KMS-11 (cell line): ENCODE data around the gene TBC1D2B.
"Not testable (repeated sequence)": the region's sequence is repeated elsewhere in the genome, so short reads cannot be mapped to it uniquely, and the experiment has no call there.

ENCODE experiments used
- H2AFZ ChIP-seq: fragments of 200-600 bp; sonication (generic); 2 replicates; pipeline ENCODE4 v1.6.1; 2016; ENCODE audit warnings: antibody characterized with exemption, mixed run types, low read depth
- H3K27ac ChIP-seq: fragments of 200-600 bp; sonication (generic); 2 replicates; pipeline ENCODE4 v1.6.1; 2016; ENCODE audit warnings: mild to moderate bottlenecking, mixed run types
- H3K27me3 ChIP-seq: fragments of 200-600 bp; sonication (generic); 2 replicates; pipeline ENCODE4 v1.6.1; 2017; ENCODE audit warnings: mild to moderate bottlenecking, low read depth, mixed run types, moderate library complexity; ENCODE audit not compliant: insufficient read depth
- H3K36me3 ChIP-seq: fragments of 200-600 bp; sonication (generic); 2 replicates; pipeline ENCODE4 v1.6.1; 2017; ENCODE audit warnings: mild to moderate bottlenecking, mixed run types; ENCODE audit not compliant: insufficient read depth
- H3K4me1 ChIP-seq: fragments of 200-600 bp; sonication (generic); 2 replicates; pipeline ENCODE4 v1.6.1; 2016; ENCODE audit warnings: mild to moderate bottlenecking, low read depth, mixed run types; ENCODE audit not compliant: poor library complexity, severe bottlenecking
- H3K4me2 ChIP-seq: fragments of 200-600 bp; sonication (generic); 2 replicates; pipeline ENCODE4 v1.7.0; 2016; ENCODE audit warnings: mild to moderate bottlenecking, mixed run types
- H3K4me3 ChIP-seq: fragments of 200-600 bp; sonication (generic); IDR thresholded peaks from 2 replicates; pipeline ENCODE4 v1.6.1; 2017; ENCODE audit warnings: low read depth, low read length, mixed read lengths; ENCODE audit not compliant: insufficient read depth
- H3K79me2 ChIP-seq: fragments of 200-600 bp; sonication (generic); 2 replicates; pipeline ENCODE4 v1.6.1; 2016; ENCODE audit warnings: low read depth, mixed run types; ENCODE audit not compliant: insufficient read depth
- H3K9ac ChIP-seq: fragments of 200-600 bp; sonication (generic); 2 replicates; pipeline ENCODE4 v1.6.1; 2016; ENCODE audit warnings: mild to moderate bottlenecking, mixed run types
- H4K20me1 ChIP-seq: fragments of 200-600 bp; sonication (generic); 2 replicates; pipeline ENCODE4 v1.6.1; 2016; ENCODE audit warnings: mild to moderate bottlenecking, mixed run types; ENCODE audit not compliant: insufficient read depth
- TF ChIP-seq, protein P1 (sequence below): fragments of 200-600 bp; sonication (generic); conservative IDR thresholded peaks from 2 replicates; pipeline ENCODE4 v1.6.1; 2017; ENCODE audit warnings: low read depth, mild to moderate bottlenecking, antibody characterized with exemption, low read length, moderate library complexity, mixed read lengths

The TBC1D2B gene

DNA sequence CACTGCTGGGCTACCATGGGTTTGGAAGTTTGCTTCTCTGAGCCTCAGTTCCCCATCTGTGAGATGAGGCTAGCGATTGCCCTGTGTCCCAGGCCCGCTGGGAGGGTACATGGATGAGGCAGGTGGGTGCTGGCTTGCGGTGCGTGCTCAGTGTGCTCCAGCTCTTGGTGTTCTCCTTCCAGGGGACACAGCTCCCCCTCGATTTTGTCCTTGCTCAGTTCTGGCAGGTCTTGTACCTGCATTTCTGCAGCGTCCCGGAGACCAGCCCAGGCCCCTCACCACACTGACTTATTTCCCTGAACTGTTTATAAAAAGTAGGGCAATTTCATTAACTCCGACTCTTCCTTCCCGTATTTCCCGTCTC is 95.4 kb downstream of the TBC1D2B start:
- Histone ChIP-seq H3K4me3 (no peak overlapping the region), H4K20me1 (no peaks in the 10 kb centered on the region), H3K27me3 (no peaks in the 10 kb centered on the region), H3K27ac (no peak overlapping the region), H3K4me2 (no peak overlapping the region), H3K9ac (no peak overlapping the region), H2AFZ (no peak overlapping the region), H3K79me2 (no peaks in the 10 kb centered on the region), H3K36me3 (no peaks in the 10 kb centered on the region), H3K4me1 (no peaks in the 10 kb centered on the region)
- TF ChIP-seq, protein P1, sequence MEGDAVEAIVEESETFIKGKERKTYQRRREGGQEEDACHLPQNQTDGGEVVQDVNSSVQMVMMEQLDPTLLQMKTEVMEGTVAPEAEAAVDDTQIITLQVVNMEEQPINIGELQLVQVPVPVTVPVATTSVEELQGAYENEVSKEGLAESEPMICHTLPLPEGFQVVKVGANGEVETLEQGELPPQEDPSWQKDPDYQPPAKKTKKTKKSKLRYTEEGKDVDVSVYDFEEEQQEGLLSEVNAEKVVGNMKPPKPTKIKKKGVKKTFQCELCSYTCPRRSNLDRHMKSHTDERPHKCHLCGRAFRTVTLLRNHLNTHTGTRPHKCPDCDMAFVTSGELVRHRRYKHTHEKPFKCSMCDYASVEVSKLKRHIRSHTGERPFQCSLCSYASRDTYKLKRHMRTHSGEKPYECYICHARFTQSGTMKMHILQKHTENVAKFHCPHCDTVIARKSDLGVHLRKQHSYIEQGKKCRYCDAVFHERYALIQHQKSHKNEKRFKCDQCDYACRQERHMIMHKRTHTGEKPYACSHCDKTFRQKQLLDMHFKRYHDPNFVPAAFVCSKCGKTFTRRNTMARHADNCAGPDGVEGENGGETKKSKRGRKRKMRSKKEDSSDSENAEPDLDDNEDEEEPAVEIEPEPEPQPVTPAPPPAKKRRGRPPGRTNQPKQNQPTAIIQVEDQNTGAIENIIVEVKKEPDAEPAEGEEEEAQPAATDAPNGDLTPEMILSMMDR = no peak

DNA sequence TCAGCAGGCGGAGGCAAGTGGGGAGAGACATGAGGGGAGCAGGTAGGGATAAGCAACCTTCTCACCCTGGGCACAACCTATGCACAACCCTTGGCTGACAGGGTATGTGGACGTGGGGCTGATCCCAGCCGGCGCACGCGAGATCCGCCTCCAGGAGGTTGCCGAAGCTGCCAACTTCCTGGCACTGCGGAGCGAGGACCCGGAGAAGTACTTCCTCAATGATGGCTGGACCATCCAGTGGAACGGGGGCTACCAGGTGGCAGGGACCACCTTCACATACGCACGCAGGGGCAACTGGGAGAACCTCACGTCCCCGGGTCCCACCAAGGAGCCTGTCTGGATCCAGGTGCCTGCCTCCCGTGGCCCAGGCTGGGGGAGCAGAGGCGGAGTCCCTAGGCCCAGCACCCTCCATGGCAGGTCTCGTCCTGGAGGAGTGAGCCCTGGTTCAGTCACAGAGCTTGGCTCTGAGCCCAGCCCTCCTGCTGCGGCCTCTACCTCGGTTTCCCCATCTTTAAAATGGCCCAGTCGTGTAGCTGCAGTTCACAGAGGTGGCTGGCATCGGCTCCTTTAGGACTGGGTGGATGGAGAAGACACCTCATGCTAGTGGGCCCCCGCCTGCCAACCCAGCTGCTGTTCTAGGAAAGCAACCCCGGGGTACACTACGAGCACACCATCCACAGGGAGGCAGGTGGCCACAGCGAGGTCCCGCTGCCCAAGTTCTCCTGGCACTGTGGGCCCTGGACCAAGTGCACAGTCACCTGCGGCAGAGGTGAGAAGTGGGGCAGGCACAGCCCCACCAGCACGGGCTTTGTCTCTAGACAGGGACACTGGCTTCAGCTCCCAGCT is 96.0 kb downstream of the TBC1D2B start:
- H3K27me3 ChIP-seq = no peaks in the 10 kb centered on the region
- no peak overlapping the region for H2AFZ ChIP-seq
- H3K36me3 ChIP-seq = no peaks in the 10 kb centered on the region
- no peak overlapping the region for H3K4me3 ChIP-seq
- H4K20me1 ChIP-seq = no peaks in the 10 kb centered on the region
- no peak overlapping the region for H3K27ac ChIP-seq
- no peak overlapping the region for H3K9ac ChIP-seq
- TF ChIP-seq, protein P1 = no peak
- no peak overlapping the region for H3K4me2 ChIP-seq
- H3K4me1 ChIP-seq = no peaks in the 10 kb centered on the region
- H3K79me2 ChIP-seq = no peaks in the 10 kb centered on the region

DNA sequence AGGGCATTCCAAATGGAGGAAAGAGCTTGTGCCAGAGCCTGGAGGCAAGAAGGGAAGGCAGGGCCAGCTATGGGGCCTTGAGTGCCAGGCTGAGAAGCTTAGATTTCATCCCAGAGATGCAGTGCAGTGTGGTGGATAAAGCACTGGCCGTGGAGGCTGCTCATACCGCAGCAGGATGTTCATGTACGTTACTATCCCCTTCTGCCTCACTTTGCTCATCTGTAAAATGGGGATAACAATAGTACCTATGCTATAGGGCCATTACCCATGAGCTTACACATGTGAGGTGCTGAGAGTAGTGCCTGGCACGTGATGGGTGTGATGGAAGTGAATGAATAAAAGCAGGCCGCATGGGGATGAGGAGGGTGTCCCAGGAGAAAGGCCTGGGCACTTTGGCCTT is 96.8 kb downstream of the TBC1D2B start:
- H2AFZ ChIP-seq, H4K20me1 ChIP-seq, H3K27ac ChIP-seq, H3K79me2 ChIP-seq, H3K4me3 ChIP-seq, H3K36me3 ChIP-seq, H3K9ac ChIP-seq, H3K4me2 ChIP-seq, H3K4me1 ChIP-seq, H3K27me3 ChIP-seq: not testable (repeated sequence)

DNA sequence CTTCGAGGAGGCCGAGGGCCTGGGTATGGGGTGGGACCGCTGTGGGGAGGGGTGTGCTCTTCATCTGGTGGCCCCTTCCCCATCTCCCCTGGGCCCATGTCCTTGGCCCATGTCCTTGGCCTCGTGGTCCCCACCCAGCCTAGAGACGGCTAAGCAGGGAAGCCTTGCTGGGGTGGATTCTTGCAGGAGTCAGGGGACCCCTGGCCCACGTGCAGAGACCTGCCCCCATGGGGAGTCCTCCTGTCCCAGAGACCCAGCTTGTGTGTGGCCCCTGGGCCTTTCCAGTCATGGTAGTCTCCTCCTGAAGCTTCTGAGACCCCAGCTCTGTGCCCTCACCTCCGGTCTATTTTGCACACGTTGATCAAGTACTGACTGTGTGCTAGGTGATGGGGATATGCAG is 97.4 kb downstream of the TBC1D2B start:
- no peaks in the 10 kb centered on the region for H3K4me1 ChIP-seq
- no peak overlapping the region for H3K4me2 ChIP-seq
- no peaks in the 10 kb centered on the region for H3K27me3 ChIP-seq
- no peak overlapping the region for H2AFZ ChIP-seq
- no peak overlapping the region for H3K4me3 ChIP-seq
- H3K27ac ChIP-seq = no peak overlapping the region
- H4K20me1 ChIP-seq = no peaks in the 10 kb centered on the region
- H3K79me2 ChIP-seq = no peaks in the 10 kb centered on the region
- TF ChIP-seq, protein P1 = no peak
- no peak overlapping the region for H3K9ac ChIP-seq
- no peaks in the 10 kb centered on the region for H3K36me3 ChIP-seq

DNA sequence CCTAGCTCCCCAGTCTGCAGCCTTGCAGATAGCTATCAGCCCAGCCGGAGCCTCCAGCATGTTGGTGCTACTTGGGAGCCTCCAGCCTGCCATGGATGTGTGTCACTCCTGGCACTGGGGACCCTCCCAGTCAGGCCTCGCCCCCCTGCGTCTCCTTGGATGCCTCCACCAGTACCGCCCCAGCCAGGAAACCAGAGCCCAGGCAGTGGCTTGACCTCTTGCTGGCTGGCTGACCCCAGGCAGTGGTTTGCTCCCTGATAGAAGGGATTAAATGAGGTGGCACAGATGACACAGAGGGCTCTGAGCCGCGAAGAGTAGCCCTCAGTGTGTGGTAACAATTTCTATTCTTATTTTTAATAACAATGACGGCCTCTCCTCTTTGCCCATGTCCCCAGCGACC is 98.4 kb downstream of the TBC1D2B start:
- H3K4me2 ChIP-seq, H3K36me3 ChIP-seq, H3K9ac ChIP-seq, H3K4me1 ChIP-seq, H3K79me2 ChIP-seq, H4K20me1 ChIP-seq, H3K27ac ChIP-seq, H3K27me3 ChIP-seq, H2AFZ ChIP-seq, H3K4me3 ChIP-seq: not testable (repeated sequence)

DNA sequence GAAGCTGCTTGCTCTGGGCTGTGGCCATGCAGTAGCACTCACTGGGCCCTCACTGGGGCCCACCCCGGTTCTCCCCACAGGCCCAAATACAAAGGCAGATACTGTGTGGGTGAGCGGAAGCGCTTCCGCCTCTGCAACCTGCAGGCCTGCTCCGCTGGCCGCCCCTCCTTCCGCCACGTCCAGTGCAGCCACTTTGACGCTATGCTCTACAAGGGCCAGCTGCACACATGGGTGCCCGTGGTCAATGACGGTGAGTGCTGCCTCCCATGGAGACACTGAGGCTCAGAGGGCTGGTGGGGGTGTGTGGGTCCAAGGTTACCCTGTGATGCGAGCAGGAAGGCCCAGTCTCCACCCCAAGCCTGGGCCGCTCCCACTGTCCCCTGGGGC is 98.8 kb downstream of the TBC1D2B start:
- H3K36me3 ChIP-seq, H2AFZ ChIP-seq, H3K4me1 ChIP-seq, H3K4me3 ChIP-seq, H3K79me2 ChIP-seq, H4K20me1 ChIP-seq, H3K9ac ChIP-seq, H3K27ac ChIP-seq, H3K4me2 ChIP-seq, H3K27me3 ChIP-seq: not testable (repeated sequence)

DNA sequence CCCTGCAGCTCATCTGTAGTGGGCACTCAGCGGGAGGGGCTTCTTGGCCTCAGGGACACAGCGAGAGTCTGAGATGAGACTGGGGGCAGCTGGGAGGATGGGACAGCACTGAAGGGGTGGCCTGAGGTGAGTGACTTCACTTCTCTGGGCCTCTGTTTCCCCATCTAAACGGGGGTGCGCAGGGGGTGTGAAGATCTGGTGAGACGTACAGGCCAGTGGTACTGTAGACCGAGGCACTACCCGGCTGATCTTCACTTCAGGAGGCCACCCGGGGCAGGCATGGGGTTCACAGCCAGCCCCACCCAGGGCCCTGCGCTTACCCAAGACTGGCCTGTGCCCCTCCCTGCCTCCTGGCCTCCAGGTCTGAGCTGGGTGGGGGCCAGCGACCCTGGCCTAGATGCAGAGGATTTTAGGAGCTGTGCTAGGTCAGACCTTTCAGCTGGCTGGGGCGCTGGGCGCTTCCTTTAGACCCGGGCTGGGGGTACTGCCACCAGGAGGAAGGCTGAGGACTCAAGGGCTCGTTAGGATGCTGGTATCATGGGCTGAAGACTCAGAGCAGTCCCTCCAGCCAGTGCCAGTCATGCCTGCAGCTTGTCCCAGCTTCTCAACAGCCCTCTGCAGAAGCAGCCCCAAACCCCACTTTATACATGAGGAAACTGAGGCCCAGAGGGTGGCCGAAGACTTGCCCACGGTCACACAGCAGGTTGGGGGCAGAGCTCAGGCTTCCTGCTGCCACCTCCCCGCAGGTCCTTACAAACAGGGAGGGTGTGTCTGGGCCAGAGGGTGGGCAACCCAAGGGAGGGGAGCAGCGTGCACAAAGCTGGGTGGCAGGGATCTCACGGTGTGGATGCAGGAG is 99.4 kb downstream of the TBC1D2B start:
- not testable (repeated sequence) for H4K20me1 ChIP-seq, H3K9ac ChIP-seq, H3K27me3 ChIP-seq, H3K79me2 ChIP-seq, H3K4me3 ChIP-seq, H3K36me3 ChIP-seq, H3K4me1 ChIP-seq, H2AFZ ChIP-seq, H3K4me2 ChIP-seq, H3K27ac ChIP-seq
